HCT116 (cell line): Measurements from ENCODE around the gene TFF1.

Experiments used
- EGR1 ChIP-seq: IDR thresholded peaks from 2 replicates; pipeline ENCODE4 v1.6.1; 2012; ENCODE audit warnings: low read depth
- EZH2 ChIP-seq: fragments of 200-600 bp; sonication (generic); IDR thresholded peaks from 2 replicates; pipeline ENCODE4 v1.6.1; 2017; ENCODE audit warnings: antibody characterized with exemption, mixed run types
- FOSL1 ChIP-seq: IDR thresholded peaks from 2 replicates; pipeline ENCODE4 v1.6.1; 2012; ENCODE audit warnings: low read depth
- JUND ChIP-seq: IDR thresholded peaks from 2 replicates; pipeline ENCODE4 v1.6.1; 2012
- MAX ChIP-seq: IDR thresholded peaks from 2 replicates; pipeline ENCODE4 v1.6.1; 2012
- POLR2A ChIP-seq: IDR thresholded peaks from 2 replicates; pipeline ENCODE4 v1.7.0; 2011; ENCODE audit warnings: borderline replicate concordance; ENCODE audit not compliant: insufficient read depth, insufficient read length; ENCODE audit errors: extremely low read depth
- POLR2AphosphoS5 ChIP-seq: IDR thresholded peaks from 2 replicates; pipeline ENCODE4 v1.6.1; 2011; ENCODE audit warnings: mild to moderate bottlenecking, low read depth, low read length, moderate library complexity
- RAD21 ChIP-seq: IDR thresholded peaks from 2 replicates; pipeline ENCODE4 v1.6.1; 2012; ENCODE audit warnings: low read depth, mild to moderate bottlenecking
- SIN3A ChIP-seq: IDR thresholded peaks from 2 replicates; pipeline ENCODE4 v1.6.1; 2012; ENCODE audit warnings: low read depth
- SP1 ChIP-seq: IDR thresholded peaks from 2 replicates; pipeline ENCODE4 v1.6.1; 2012; ENCODE audit warnings: low read depth
- ZFX ChIP-seq: fragments of 450-650 bp; IDR thresholded peaks from 2 replicates; pipeline ENCODE4 v1.6.1; 2017
- TF ChIP-seq, protein P1 (sequence below), 3 experiments: fragments of 200-600 bp in 1 of 3; sonication (generic) in 1 of 3; IDR thresholded peaks in 2 of 3; conservative IDR thresholded peaks in 1 of 3; 2 replicates each; pipeline ENCODE4 v1.5.1; 2012 to 2017; ENCODE audit warnings: low read depth in 2 of 3, low read length in 2 of 3, antibody characterized with exemption in 1 of 3, borderline replicate concordance in 1 of 3, control low read depth in 1 of 3, mild to moderate bottlenecking in 1 of 3, mixed read lengths in 1 of 3, mixed run types in 1 of 3, moderate library complexity in 1 of 3; ENCODE audit not compliant: insufficient read depth in 1 of 3

GRCh38 chr21:42331660-42332059 is 34.7 kb downstream of the TFF1 start:
- no peak for TF ChIP-seq POLR2AphosphoS5
- TF ChIP-seq, protein P1, sequence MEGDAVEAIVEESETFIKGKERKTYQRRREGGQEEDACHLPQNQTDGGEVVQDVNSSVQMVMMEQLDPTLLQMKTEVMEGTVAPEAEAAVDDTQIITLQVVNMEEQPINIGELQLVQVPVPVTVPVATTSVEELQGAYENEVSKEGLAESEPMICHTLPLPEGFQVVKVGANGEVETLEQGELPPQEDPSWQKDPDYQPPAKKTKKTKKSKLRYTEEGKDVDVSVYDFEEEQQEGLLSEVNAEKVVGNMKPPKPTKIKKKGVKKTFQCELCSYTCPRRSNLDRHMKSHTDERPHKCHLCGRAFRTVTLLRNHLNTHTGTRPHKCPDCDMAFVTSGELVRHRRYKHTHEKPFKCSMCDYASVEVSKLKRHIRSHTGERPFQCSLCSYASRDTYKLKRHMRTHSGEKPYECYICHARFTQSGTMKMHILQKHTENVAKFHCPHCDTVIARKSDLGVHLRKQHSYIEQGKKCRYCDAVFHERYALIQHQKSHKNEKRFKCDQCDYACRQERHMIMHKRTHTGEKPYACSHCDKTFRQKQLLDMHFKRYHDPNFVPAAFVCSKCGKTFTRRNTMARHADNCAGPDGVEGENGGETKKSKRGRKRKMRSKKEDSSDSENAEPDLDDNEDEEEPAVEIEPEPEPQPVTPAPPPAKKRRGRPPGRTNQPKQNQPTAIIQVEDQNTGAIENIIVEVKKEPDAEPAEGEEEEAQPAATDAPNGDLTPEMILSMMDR (IDR thresholded peaks at IDR 0.05 in 2 of 3, conservative IDR thresholded peaks at IDR 0.05 in 1 of 3; ENCODE audit: borderline replicate concordance in 1 of 3, insufficient read depth in 1 of 3, low read depth in 2 of 3, low read length in 2 of 3) = no peak
- no peak for TF ChIP-seq RAD21
- TF ChIP-seq SIN3A = no peak
- no peak for TF ChIP-seq POLR2A
- TF ChIP-seq SP1 = no peak
- TF ChIP-seq EZH2 = no peak
- no peak for TF ChIP-seq FOSL1
- no peak for TF ChIP-seq MAX
- no peak for TF ChIP-seq EGR1
- TF ChIP-seq JUND = no peak
- TF ChIP-seq ZFX = no peak
